ENCODE results near the gene LGMN.

Gene LGMN

GRCh38 chr14:92668276-92668973 is 80.0 kb downstream of the LGMN start:
- no peak for DNase-seq (ENCODE audit: low read depth in 1 of 2, low spot score in 1 of 2)
- Histone ChIP-seq H3K27me3 (ENCODE audit: insufficient read depth, poor library complexity, severe bottlenecking) (no peaks in the 10 kb centered on the region), H3K4me3 (replicated peaks; ENCODE audit: insufficient read depth, low read length) (no peak overlapping the region), H3K27ac (replicated peaks) (peak overlapping the region; percentile 90)
- TF ChIP-seq SPI1 (IDR thresholded peaks at IDR 0.05; ENCODE audit: borderline replicate concordance, low read depth) (no peak), CTCF (IDR thresholded peaks at IDR 0.05; ENCODE audit: insufficient read depth, low read length) (no peak), POLR2AphosphoS5 (IDR thresholded peaks at IDR 0.05; ENCODE audit: low read depth) (peak; percentile 7; the same call in 1 of the 2 replicates), GABPA (IDR thresholded peaks at IDR 0.05; ENCODE audit: low read depth) (no peak)

GRCh38 chr14:92666251-92666650 is 82.2 kb downstream of the LGMN start:
- no peak for DNase-seq (ENCODE audit: low read depth in 1 of 2, low spot score in 1 of 2)
- H3K4me3 ChIP-seq (replicated peaks; ENCODE audit: insufficient read depth, low read length): no peak overlapping the region
- H3K27me3 ChIP-seq (ENCODE audit: insufficient read depth, poor library complexity, severe bottlenecking): no peaks in the 10 kb centered on the region
- peak overlapping the region; percentile 90 for H3K27ac ChIP-seq (replicated peaks)
- TF ChIP-seq REST (IDR thresholded peaks at IDR 0.05; ENCODE audit: insufficient replicate concordance, low read depth): no peak
- no peak for TF ChIP-seq POLR2AphosphoS5 (IDR thresholded peaks at IDR 0.05; ENCODE audit: low read depth)

GRCh38 chr14:92665661-92666110 is 82.7 kb downstream of the LGMN start:
- Histone ChIP-seq H3K27ac (replicated peaks) (peak overlapping the region; percentile 90), H3K27me3 (ENCODE audit: insufficient read depth, poor library complexity, severe bottlenecking) (no peaks in the 10 kb centered on the region), H3K4me3 (replicated peaks; ENCODE audit: insufficient read depth, low read length) (no peak overlapping the region)
- no peak for TF ChIP-seq REST (IDR thresholded peaks at IDR 0.05; ENCODE audit: insufficient replicate concordance, low read depth)
- TF ChIP-seq CTCF (IDR thresholded peaks at IDR 0.05; ENCODE audit: insufficient read depth, low read length): no peak
- TF ChIP-seq POLR2AphosphoS5 (IDR thresholded peaks at IDR 0.05; ENCODE audit: low read depth): peak; percentile 30
- TF ChIP-seq SPI1 (IDR thresholded peaks at IDR 0.05; ENCODE audit: borderline replicate concordance, low read depth): no peak
- peak in 1 of 2 experiments; percentile 76 for DNase-seq (ENCODE audit: low read depth in 1 of 2, low spot score in 1 of 2)

GRCh38 chr14:92663049-92663448 is 85.4 kb downstream of the LGMN start:
- no peak for DNase-seq (ENCODE audit: low read depth in 1 of 2, low spot score in 1 of 2)
- Histone ChIP-seq H3K4me3 (replicated peaks; ENCODE audit: insufficient read depth, low read length) (no peak overlapping the region), H3K27me3 (ENCODE audit: insufficient read depth, poor library complexity, severe bottlenecking) (no peaks in the 10 kb centered on the region), H3K27ac (replicated peaks) (no peak overlapping the region)
- TF ChIP-seq CTCF (IDR thresholded peaks at IDR 0.05; ENCODE audit: insufficient read depth, low read length) (no peak), SPI1 (IDR thresholded peaks at IDR 0.05; ENCODE audit: borderline replicate concordance, low read depth) (no peak), POLR2AphosphoS5 (IDR thresholded peaks at IDR 0.05; ENCODE audit: low read depth) (no peak), GABPA (IDR thresholded peaks at IDR 0.05; ENCODE audit: low read depth) (no peak), REST (IDR thresholded peaks at IDR 0.05; ENCODE audit: insufficient replicate concordance, low read depth) (no peak)
